Small intestine (tissue), 7 donors: Measurements from ENCODE around the gene SLC22A3. TPM values are rescaled to one million over a fixed set of nuclear protein-coding genes. Genes with fewer than 3 reads are reported as not detected.
"Not testable (repeated sequence)": the region's sequence is repeated elsewhere in the genome, so short reads cannot be mapped to it uniquely, and the experiment has no call there.

Experiments used
- DNase-seq, 2 donors: peaks; one replicate each; pipeline versions ENCODE4 v3.0.0 to v3.0.0-alpha.2; 2013
- FAIRE-seq: peaks from 2 replicates; lab custom pipeline; 2012; peaks lifted over from hg19 to GRCh38; lab: Jason Lieb, UNC
- H3K27ac ChIP-seq, 3 donors: one replicate each; pipeline ENCODE4 v1.5.1; 2013; ENCODE audit warnings: low read length in 2 of 3, mild to moderate bottlenecking in 2 of 3, control low read depth in 1 of 3, inconsistent platforms in 1 of 3, low read depth in 1 of 3, moderate library complexity in 1 of 3
- H3K27me3 ChIP-seq, 3 donors: one replicate each; pipeline ENCODE4 v1.6.1; 2013; ENCODE audit warnings: low read length in 3 of 3, inconsistent platforms in 1 of 3; ENCODE audit not compliant: control insufficient read depth in 3 of 3, insufficient read depth in 3 of 3
- H3K36me3 ChIP-seq, 3 donors: one replicate each; pipeline ENCODE4 v1.6.1; 2013; ENCODE audit warnings: low read length in 3 of 3, inconsistent platforms in 1 of 3, low read depth in 1 of 3, mild to moderate bottlenecking in 1 of 3, moderate library complexity in 1 of 3; ENCODE audit not compliant: control insufficient read depth in 3 of 3, insufficient read depth in 2 of 3
- H3K4me1 ChIP-seq, 3 donors: one replicate each; pipeline ENCODE4 v1.6.1; 2013; ENCODE audit warnings: low read length in 2 of 3, inconsistent platforms in 1 of 3, low read depth in 1 of 3, mild to moderate bottlenecking in 1 of 3, moderate library complexity in 1 of 3; ENCODE audit not compliant: control insufficient read depth in 3 of 3, insufficient read depth in 2 of 3
- H3K4me3 ChIP-seq, 3 donors: one replicate each; pipeline ENCODE4 v1.5.1; 2013; ENCODE audit warnings: low read length in 3 of 3, control low read depth in 1 of 3, inconsistent platforms in 1 of 3, low read depth in 1 of 3, mild to moderate bottlenecking in 1 of 3, moderate library complexity in 1 of 3
- H3K9me3 ChIP-seq, 2 donors: one replicate each; pipeline ENCODE4 v1.6.1; 2013; ENCODE audit warnings: low read depth in 1 of 2, low read length in 1 of 2; ENCODE audit not compliant: control insufficient read depth in 2 of 2, insufficient read depth in 1 of 2
- WGBS, 3 donors: extraction: QIAGEN DNeasy Blood & Tissue Kit; methylation state at CpG; one replicate each; pipeline ENCODE4 v1.1.7; 2013; 5-methylcytosine and 5-hydroxymethylcytosine counted together
- polyA plus RNA-seq, 4 donors: library from polyadenylated mRNA; stranded (reverse) in 3 of 4; unstranded in 1 of 4; fragments of 200-250 nt in 3 of 4; fragments of 120-200 nt in 1 of 4; gene quantifications; one replicate each; pipeline versions ENCODE4 v1.2.1 to v1.2.3, GENCODE V29; 2013
- donor health status: healthy with polysubstance abuse.
- donor health status: control.
- donor health status: control.
- donor health status: Bipolar disorder and iron deficiency.
- donor health status: healthy.

The SLC22A3 gene
- polyA plus RNA-seq, 4 donors, result 0.67 to 5.6 (median 2.8) TPM

- H3K4me1 ChIP-seq, H3K27ac ChIP-seq, H3K27me3 ChIP-seq, DNase-seq, H3K9me3 ChIP-seq, FAIRE-seq, H3K4me3 ChIP-seq, H3K36me3 ChIP-seq: not testable (repeated sequence)
- WGBS, 3 donors, result 88 to 95% (median 91%) methylated on average over 4 of the region's 4 CpGs
These were observed 101.6 kb downstream of the SLC22A3 start for GRCh38 chr6:160449787-160450186.

DNA sequence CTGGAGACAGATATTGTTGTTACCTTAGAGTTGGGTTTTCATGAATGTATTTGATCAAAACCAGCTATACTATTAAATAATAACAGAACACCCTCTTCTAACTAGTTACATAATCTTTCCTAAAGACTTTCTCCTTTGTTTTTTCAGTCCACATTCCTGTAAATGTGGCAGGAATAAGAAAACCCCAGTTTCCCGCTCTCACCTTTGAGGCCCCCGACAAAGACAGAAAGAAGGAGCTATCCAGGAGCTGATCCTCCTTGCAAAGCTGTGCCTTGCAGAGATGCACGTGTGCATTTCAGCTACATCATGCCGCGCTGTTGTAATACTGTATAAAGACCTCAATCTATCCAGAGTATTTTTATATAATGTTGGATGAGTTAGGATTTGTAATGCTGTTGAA is 102.7 kb downstream of the SLC22A3 start:
- H3K27me3 ChIP-seq, result no peaks in the 10 kb centered on the region
- no peak overlapping the region for H3K27ac ChIP-seq
- WGBS, 3 donors, result 93 to 96% (median 96%) methylated on average over 5 of the region's 5 CpGs
- no peak overlapping the region for H3K4me3 ChIP-seq
- H3K9me3 ChIP-seq, result no peaks in the 10 kb centered on the region
- H3K36me3 ChIP-seq, result no peaks in the 10 kb centered on the region
- DNase-seq, result no peak
- peaks cover 0 to 3% (median 0%) of the 10 kb centered on the region in 3 donors for H3K4me1 ChIP-seq
- no peak for FAIRE-seq

GRCh38 chr6:160454303-160454702 is 106.1 kb downstream of the SLC22A3 start:
- FAIRE-seq (no peak), DNase-seq (no peak)
- Histone ChIP-seq H3K4me1 (peaks cover 0 to 6% (median 0%) of the 10 kb centered on the region in 3 donors), H3K27me3 (no peaks in the 10 kb centered on the region), H3K36me3 (no peaks in the 10 kb centered on the region), H3K4me3 (no peak overlapping the region), H3K27ac (no peak overlapping the region), H3K9me3 (no peaks in the 10 kb centered on the region)
- WGBS, 3 donors, result 63 to 69% (median 66%) methylated on average over 6 of the region's 6 CpGs

DNA sequence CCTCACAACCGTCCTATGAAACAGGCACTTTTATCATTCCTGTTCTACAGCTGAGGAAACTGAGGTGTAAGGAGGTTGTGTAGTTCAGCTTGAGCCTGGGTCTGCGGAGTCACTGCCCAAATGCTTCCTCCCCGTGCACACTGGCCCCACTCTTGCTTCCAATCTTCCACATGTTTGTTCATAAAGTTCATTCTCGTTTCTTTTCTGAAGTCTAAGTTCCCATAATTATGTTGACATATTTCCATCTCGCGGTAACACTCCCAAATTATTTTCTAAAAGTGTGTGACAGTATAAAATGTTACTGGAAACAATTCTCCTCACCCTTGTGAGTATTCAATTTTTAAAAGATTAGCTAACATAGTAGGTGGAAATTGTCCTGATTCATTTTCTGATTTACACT is 106.9 kb downstream of the SLC22A3 start:
- Histone ChIP-seq H3K27me3 (no peaks in the 10 kb centered on the region), H3K9me3 (no peaks in the 10 kb centered on the region), H3K4me3 (no peak overlapping the region), H3K4me1 (peaks cover 0 to 6% (median 0%) of the 10 kb centered on the region in 3 donors), H3K36me3 (no peaks in the 10 kb centered on the region), H3K27ac (no peak overlapping the region)
- FAIRE-seq (no peak), DNase-seq (no peak)
- 59 to 76% (median 76%) methylated on average over 6 of the region's 6 CpGs for WGBS, 3 donors

- H3K36me3 ChIP-seq, result no peaks in the 10 kb centered on the region
- H3K9me3 ChIP-seq, result no peaks in the 10 kb centered on the region
- peak overlapping the region in 1 of 3 donors; percentile 14 for H3K4me3 ChIP-seq
- WGBS, 3 donors, result 29 to 33% (median 31%) methylated on average over 11 of the region's 11 CpGs
- peak overlapping the region in 1 of 3 donors; percentile 12 for H3K27ac ChIP-seq
- FAIRE-seq, result no peak
- peak; percentile 43 to 74 for DNase-seq
- H3K27me3 ChIP-seq, result no peaks in the 10 kb centered on the region
- peaks cover 0 to 6% (median 0%) of the 10 kb centered on the region in 3 donors for H3K4me1 ChIP-seq
These were observed 107.5 kb downstream of the SLC22A3 start for GRCh38 chr6:160455541-160456213.

- Histone ChIP-seq H3K4me3 (no peak overlapping the region), H3K27ac (no peak overlapping the region)
- no peak for FAIRE-seq
These were observed 108.0 kb downstream of the SLC22A3 start for GRCh38 chr6:160456214-160456546.

GRCh38 chr6:160457823-160458222 is 109.6 kb downstream of the SLC22A3 start:
- FAIRE-seq (no peak), DNase-seq (no peak)
- Histone ChIP-seq H3K4me1 (peaks cover 0 to 6% (median 2%) of the 10 kb centered on the region in 3 donors), H3K9me3 (no peaks in the 10 kb centered on the region), H3K36me3 (no peaks in the 10 kb centered on the region), H3K4me3 (no peak overlapping the region), H3K27me3 (no peaks in the 10 kb centered on the region), H3K27ac (no peak overlapping the region)
- 61 to 71% (median 68%) methylated on average over 4 of the region's 4 CpGs for WGBS, 3 donors

More at GRCh38 chr6:160456214-160456546, 108.0 kb downstream of the SLC22A3 start:
- no peak for DNase-seq
- H3K4me1 ChIP-seq, result peaks cover 0 to 6% (median 0%) of the 10 kb centered on the region in 3 donors
- H3K36me3 ChIP-seq, result no peaks in the 10 kb centered on the region
- 21 to 54% (median 31%) methylated on average over 3 of the region's 3 CpGs for WGBS, 3 donors
- no peaks in the 10 kb centered on the region for H3K27me3 ChIP-seq
- no peaks in the 10 kb centered on the region for H3K9me3 ChIP-seq

DNA sequence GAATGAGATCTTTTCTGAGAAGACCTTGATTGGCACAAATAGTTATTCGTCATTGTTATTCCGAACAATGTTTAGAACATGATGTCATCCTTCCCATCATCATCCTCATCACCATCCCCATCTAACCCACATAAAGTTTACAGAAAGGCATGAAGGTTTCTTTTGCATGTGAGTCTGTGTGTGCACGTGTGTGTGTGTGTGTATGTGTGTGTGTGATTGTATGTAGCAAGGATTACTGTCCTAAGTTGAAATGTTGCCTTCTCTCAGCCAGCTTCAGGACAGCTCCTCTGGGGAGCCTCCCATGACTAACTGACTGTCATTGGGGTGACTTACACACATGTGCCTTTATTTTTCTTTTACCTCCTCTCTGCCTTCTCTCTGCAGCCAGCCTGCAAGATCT is 113.5 kb downstream of the SLC22A3 start:
- Histone ChIP-seq H3K4me3 (no peak overlapping the region), H3K9me3 (no peaks in the 10 kb centered on the region), H3K4me1 (peaks cover 0 to 2% (median 0%) of the 10 kb centered on the region in 3 donors), H3K36me3 (no peaks in the 10 kb centered on the region), H3K27ac (no peak overlapping the region), H3K27me3 (no peaks in the 10 kb centered on the region)
- 73 to 86% (median 81%) methylated on average over 3 of the region's 3 CpGs for WGBS, 3 donors
- DNase-seq, result no peak
- FAIRE-seq, result no peak

GRCh38 chr6:160462116-160462515 is 113.9 kb downstream of the SLC22A3 start:
- H3K9me3 ChIP-seq, result no peaks in the 10 kb centered on the region
- H3K4me3 ChIP-seq, result no peak overlapping the region
- peaks cover 0 to 2% (median 0%) of the 10 kb centered on the region in 3 donors for H3K4me1 ChIP-seq
- no peak for DNase-seq
- peak; percentile 26 for FAIRE-seq
- no peaks in the 10 kb centered on the region for H3K27me3 ChIP-seq
- no peaks in the 10 kb centered on the region for H3K36me3 ChIP-seq
- H3K27ac ChIP-seq, result no peak overlapping the region
